HG02610 (cell line): ENCODE results near the gene POFUT2.
"Not testable (repeated sequence)": the region's sequence is repeated elsewhere in the genome, so short reads cannot be mapped to it uniquely, and the experiment has no call there.

Source experiments
- ATAC-seq: cut with Tn5 transposase; IDR thresholded peaks from one replicate; pipeline ENCODE4 v1.9.1; 2021; ENCODE audit warnings: mild to moderate bottlenecking, moderate library complexity; ENCODE audit not compliant: unreplicated experiment

POFUT2 gene

DNA sequence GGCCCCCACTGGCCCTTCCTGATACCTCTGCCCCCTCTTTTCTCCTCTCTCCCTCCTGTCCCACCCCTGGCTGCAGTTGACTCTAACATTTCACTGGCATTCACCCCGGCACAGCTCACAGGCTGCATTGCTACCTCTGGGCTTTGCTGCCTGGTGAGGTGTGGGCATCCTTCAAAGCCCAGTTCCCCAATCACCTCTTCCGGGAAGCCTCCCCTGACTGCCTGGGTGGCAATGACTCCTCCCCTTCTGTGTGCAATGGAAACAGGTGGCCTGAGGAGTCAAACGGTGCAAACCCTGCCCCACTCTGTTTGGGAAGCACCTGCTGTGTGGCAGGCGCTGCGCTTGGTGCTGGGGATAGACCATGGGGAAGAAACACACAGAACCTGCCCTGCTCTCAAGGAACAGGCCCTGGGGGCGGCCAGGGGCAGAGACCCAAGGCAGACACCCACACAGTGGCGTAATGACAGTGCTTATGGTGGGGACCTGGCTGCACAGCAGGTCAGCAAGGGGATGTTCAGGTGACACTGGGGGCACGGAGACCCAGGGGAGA, 39.3 kb upstream of the POFUT2 start:
- ATAC-seq = no peak

- ATAC-seq = no peak
Observed at GRCh38 chr21:45326169-45326851, 38.6 kb upstream of the POFUT2 start.

- ATAC-seq = no peak
Observed at GRCh38 chr21:45325206-45326168, 37.8 kb upstream of the POFUT2 start.

DNA sequence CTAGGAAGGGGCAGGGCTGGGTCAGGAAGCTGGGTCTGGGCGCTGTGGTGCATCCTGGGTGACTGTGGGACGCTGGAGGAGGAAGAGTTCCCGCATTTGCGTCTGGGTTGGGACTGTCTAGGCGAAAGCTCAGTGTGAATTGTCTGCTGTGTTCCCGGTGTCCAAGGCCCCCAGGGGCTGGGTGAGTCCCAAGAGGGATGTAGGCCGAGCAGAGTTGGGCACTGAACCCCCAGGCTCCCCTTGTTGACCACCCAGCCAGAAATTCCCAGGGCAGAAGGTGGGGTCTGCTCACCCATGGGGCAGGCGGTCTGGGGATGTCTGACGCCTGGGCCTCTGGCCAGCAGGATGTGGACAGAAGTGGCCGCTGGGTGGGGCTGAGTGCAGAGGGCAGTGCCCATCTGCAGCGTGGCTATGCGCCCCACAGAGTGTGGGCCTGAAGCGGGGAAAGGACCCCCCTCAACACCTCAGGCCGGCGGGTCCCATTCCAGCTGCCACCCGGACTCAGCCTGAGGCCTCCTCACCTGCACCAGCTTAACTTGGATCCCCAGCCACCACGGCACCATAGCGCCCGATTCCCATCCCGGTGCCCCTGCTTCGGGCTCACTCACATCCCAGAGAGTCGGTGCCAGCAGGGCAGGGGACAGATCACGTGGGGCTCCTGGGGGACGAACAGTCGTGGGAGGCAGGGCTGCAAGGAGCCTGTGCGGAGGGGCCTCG, 37.0 kb upstream of the POFUT2 start:
- no peak for ATAC-seq

DNA sequence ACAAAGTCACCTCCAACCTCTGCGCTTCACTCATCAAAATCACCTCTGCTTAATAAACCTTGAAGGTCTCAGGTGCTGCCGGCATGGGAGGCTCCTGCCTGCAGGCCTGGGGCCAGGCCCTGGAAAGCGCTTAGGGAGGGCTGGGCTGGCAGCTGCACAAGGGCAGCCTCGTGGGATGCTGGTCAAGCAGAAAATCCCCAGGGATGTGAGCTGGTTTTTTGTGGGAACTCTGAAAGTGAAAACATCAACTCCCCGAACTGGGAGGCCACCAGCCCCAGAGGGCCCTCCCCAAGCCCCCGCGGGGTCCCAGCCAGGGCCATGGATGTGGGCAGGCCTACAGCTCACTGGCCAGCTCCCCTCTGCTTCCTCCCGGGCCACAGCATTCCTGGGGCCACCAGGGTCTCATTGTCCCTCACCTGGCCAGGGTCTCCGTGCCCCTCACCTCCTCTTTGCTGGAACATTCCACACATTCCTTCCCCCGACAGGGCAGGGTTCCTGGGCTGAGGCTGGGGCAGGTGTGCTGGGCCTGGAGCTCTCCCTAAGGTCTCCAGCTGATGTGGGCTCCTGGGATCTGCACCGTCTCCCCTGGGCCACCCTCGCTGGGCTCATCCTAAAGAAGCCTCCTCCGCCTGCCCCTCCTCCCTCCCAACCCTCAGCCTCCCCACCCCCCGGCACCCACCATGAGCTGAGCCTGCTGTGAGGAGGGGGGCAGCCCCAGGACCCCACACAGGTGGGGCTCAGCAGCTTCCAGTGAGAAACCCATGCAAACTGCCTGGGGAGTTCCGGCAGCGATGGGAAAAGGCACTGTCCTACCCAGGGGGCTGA, 36.0 kb upstream of the POFUT2 start:
- ATAC-seq = no peak

DNA sequence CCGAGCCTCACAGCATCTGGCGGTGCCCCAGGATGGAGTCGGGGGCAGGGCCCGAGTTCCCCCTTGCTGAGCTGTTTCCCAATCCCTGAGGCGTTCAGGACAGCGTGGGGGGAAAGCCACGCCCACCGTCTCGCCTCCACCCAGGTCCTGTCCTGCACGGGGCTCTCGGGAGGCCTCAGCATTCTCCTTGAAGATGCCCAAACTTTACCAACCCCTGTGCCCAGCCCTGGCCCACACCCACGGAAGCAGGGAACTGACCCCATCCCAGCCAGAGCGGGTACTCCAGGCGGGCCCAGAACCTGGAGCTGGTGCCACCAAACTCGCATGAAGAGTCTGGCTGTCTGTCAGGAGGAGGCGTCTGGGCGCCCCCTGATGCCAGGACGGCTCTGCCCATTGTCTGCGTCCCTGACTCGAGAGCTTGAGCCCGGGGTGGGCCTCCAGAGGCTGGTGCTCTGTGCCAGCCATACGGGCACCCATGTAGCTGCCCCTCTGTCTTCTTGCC, 35.3 kb upstream of the POFUT2 start:
- no peak for ATAC-seq

- ATAC-seq = no peak
Observed at GRCh38 chr21:45322231-45322959, 34.7 kb upstream of the POFUT2 start.

- no peak for ATAC-seq
Observed at GRCh38 chr21:45320261-45321025, 32.7 kb upstream of the POFUT2 start.

- ATAC-seq = no peak
Observed at GRCh38 chr21:45319461-45320211, 31.9 kb upstream of the POFUT2 start.

DNA sequence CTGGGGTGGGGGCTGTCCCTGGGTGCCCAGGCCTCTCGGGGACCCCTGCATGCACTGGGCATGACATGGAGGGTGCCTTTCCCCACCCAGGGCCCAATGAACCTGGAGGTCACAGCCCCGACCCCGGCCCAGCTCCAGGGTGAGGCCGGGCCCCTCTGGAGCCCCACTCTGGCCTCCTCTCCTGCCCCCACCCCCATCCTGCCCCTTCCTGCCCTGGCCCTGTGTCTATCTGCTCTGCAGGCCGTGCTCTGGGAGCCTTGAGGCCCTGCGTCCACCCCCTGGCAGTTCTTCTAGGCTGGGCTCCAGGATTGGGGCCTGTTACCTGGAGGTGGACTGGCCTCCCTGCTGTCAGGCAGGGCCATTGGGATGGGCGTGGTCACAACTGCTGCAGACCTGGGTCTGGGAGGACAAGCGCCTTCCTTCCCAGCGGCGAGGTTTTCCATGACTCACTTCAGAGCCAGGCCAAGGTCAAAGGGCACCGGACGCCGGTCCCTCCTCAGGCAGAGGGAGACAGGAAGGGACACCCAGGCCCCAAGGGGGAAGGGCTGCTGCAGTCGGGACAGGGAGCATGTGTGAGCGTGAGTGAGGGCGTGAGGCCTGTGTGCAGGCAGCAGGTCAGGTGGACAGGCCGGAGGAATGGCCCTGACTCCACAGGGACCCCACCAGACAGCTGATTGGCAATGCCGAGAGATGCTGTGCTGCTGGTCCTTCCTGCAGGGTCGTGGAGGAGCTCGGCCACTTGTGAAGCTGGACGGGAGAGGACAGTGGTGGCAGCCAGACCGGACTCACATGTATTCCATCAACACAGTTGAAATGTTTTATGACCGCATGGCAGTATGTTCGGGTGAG, 31.1 kb upstream of the POFUT2 start:
- ATAC-seq = no peak

DNA sequence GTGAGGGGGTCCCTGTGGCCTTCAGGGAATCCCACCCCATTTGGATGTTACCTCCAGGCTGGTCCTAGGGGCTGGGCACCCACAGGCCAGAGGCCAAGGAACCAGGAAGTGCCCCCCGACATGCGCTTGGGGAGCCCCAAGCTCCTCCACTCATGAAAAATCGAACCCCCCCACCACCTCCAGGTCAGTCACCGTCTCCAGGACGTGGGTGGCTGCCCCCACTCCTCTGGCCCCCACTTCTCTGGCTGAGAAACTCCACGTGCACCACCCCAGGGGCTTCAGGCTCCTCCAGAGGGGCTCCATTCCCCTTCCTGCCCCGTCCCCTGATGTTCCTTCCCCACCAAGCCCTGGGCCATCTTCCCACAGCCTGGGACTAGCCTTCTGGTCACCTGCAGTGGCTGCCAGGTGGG, 30.5 kb upstream of the POFUT2 start:
- ATAC-seq = no peak

- no peak for ATAC-seq
Observed at GRCh38 chr21:45317398-45318145, 29.9 kb upstream of the POFUT2 start.

GRCh38 chr21:45316871-45317397, 29.2 kb upstream of the POFUT2 start:
- ATAC-seq = no peak

- not testable (repeated sequence) for ATAC-seq
Observed at GRCh38 chr21:45315676-45316470, 28.2 kb upstream of the POFUT2 start.

GRCh38 chr21:45313682-45314081, 26.0 kb upstream of the POFUT2 start:
- no peak for ATAC-seq
